ENCODE data around the gene KCNQ1.

DNA sequence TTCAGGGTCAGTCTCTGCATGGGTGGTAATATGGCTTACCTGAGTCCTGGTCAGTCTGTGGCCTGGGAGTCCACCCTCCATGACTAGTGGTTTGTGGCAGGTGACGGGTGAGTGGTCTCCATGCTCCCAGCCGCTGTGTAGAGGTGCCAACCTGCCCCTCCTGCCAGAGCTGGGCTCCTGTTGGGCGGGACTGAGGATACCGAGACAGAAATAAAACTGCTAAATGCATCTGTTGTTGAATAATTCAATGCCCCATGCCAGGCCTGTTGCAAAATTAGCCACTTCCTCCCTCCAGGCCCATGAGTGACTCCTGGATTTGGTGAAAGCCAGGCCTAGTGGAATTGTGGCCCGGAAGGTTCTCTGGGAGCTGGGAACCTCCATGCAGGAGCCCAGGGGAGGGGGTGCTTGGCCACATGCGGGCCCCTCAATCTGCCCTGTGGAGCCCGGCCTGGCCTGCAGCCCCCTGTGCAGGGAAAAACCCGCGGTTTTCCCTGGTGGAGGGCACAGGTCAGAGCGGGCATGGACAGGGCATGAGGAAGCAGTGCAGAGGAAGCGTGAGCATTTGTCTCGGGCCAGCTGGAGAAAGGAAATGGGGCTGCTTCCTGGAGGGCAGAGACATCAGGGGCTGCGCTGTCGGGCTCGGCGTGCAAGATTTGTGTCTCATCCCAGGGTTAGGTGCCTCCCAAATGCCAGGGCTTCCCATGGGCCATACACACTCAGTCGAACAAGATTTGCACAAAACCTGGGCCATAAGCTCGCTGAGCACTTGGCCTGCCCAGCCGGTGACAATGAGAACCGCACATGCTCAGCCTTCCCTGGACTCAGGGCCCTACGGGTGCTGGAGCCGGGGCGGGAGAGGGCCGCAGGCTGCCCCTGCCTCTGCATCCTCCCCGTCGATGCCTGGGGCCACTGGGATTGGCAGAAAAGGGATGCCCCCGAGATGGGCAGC, 66.9 kb downstream of the KCNQ1 start:
- no peak for TF ChIP-seq POLR2AphosphoS5 (IDR thresholded peaks at IDR 0.05)
- TF ChIP-seq, protein P1, sequence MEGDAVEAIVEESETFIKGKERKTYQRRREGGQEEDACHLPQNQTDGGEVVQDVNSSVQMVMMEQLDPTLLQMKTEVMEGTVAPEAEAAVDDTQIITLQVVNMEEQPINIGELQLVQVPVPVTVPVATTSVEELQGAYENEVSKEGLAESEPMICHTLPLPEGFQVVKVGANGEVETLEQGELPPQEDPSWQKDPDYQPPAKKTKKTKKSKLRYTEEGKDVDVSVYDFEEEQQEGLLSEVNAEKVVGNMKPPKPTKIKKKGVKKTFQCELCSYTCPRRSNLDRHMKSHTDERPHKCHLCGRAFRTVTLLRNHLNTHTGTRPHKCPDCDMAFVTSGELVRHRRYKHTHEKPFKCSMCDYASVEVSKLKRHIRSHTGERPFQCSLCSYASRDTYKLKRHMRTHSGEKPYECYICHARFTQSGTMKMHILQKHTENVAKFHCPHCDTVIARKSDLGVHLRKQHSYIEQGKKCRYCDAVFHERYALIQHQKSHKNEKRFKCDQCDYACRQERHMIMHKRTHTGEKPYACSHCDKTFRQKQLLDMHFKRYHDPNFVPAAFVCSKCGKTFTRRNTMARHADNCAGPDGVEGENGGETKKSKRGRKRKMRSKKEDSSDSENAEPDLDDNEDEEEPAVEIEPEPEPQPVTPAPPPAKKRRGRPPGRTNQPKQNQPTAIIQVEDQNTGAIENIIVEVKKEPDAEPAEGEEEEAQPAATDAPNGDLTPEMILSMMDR (IDR thresholded peaks at IDR 0.05), result no peak
- no peak for TF ChIP-seq POLR2A (IDR thresholded peaks at IDR 0.05)

Measured in sigmoid colon (tissue), 4 donors.